ENCODE results near the gene ADGRB2.

GRCh38 chr1:31756578-31756977 is 7.6 kb downstream of the ADGRB2 start:
- TF ChIP-seq CTCF (IDR thresholded peaks at IDR 0.05) (no peak), EZH2phosphoT487 (IDR thresholded peaks at IDR 0.05) (no peak)
